ENCODE results near the gene PLEKHH1.

The PLEKHH1 gene

DNA sequence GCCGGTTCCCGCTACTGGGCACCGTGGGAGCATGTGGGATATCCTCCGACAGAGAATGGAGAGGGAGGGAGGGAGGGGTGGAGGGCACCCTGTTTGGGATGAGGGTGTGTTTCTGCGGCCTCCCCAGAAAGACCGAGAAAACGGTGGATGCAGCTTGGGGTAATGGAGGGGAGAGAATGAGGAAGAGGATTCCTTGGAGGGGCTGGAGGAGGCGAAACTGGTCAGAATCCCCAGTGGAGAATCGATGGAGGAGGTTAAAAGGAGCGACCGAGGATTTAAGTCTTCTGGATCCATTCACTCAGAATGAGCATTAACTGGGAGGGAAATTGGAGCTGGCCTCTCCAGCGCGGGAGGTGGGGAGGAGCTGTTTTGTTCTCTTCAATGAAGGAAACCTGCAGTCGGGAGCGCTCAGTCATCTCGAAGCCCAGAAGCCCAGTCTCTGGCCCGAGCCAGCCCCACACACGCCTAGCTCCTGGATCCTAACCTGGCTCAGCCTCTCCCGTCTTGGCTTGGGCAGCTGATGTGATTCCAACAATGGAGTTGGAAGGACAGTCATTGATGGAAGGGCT lies 87.2 kb downstream of the PLEKHH1 start:
- TF ChIP-seq SP7 (tag by site-specific recombination; IDR thresholded peaks at IDR 0.05) (no peak), ZBTB17 (tag by site-specific recombination; IDR thresholded peaks at IDR 0.05) (peak; percentile 58; the same call in 1 of the 2 replicates)
- TF ChIP-seq, protein P1, sequence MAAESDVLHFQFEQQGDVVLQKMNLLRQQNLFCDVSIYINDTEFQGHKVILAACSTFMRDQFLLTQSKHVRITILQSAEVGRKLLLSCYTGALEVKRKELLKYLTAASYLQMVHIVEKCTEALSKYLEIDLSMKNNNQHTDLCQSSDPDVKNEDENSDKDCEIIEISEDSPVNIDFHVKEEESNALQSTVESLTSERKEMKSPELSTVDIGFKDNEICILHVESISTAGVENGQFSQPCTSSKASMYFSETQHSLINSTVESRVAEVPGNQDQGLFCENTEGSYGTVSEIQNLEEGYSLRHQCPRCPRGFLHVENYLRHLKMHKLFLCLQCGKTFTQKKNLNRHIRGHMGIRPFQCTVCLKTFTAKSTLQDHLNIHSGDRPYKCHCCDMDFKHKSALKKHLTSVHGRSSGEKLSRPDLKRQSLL (tag by site-specific recombination; IDR thresholded peaks at IDR 0.05) = peak; percentile 63
- CTCF ChIA-PET = interaction anchor here (0.6 to 3.9 kb wide), 8 partner anchors 16 to 240 kb away, joined by 3 to 47 read pairs (median 4); no protein-coding TSS in a partner anchor
- POLR2A ChIA-PET = interaction anchor here (0.5 to 1.2 kb wide), 8 partner anchors 11 to 85 kb away, joined by 3 to 8 read pairs (median 4); partner anchors contain the start of genes PIGH and RDH11
- Histone ChIP-seq H3K4me3 (ENCODE audit: low read depth, low read length) (peak overlapping the region; percentile 80), H3K9me3 (ENCODE audit: control insufficient read depth, insufficient read depth, low read depth, low read length) (no peaks in the 10 kb centered on the region), H3K36me3 (ENCODE audit: control insufficient read depth in 2 of 2, insufficient read depth in 1 of 2, low read length in 2 of 2) (peaks cover 0 to 8% of the 10 kb centered on the region in 2 experiments; a peak in 1 of 3 replicates), H3K27ac (ENCODE audit: extremely low read depth, low read depth, low read length) (peak overlapping the region; percentile 38; the same call in 1 of the 2 replicates), H3K4me1 (ENCODE audit: control insufficient read depth, insufficient read depth, low read length) (peaks cover 13% of the 10 kb centered on the region)

DNA sequence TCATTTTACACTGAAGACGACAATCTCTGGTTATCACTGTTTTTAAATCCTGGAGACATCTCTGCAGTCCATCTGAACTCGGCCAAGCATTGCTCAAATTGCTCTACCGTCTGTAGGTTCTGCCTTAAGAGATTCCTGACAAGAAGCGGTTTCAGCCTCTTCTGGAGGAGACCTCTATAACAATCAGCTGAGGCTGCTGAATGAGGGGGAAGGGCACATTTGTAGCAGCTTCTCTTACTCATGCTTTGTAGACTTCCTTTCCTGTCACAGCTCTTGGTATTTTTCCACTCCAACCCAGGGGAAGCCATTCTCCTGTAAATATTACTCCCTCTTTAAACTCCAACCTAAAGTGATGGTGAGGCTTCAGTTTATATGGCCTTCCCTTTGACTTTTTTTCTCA lies 89.6 kb downstream of the PLEKHH1 start:
- Histone ChIP-seq H3K9me3 (ENCODE audit: control insufficient read depth, insufficient read depth, low read depth, low read length) (no peaks in the 10 kb centered on the region), H3K36me3 (ENCODE audit: control insufficient read depth in 2 of 2, insufficient read depth in 1 of 2, low read length in 2 of 2) (peaks cover 0 to 8% of the 10 kb centered on the region in 2 experiments; a peak in 1 of 3 replicates), H3K4me3 (ENCODE audit: low read depth, low read length) (no peak overlapping the region), H3K4me1 (ENCODE audit: control insufficient read depth, insufficient read depth, low read length) (peaks cover 13% of the 10 kb centered on the region), H3K27ac (ENCODE audit: extremely low read depth, low read depth, low read length) (no peak overlapping the region)
- ChIA-PET POLR2A (no interaction called here), CTCF (interaction anchor here (0.5 to 1.1 kb wide), 3 partner anchors 23 to 96 kb away, joined by 3 to 5 read pairs (median 4); no protein-coding TSS in a partner anchor)
- TF ChIP-seq TRIM28 (IDR thresholded peaks at IDR 0.05; ENCODE audit: borderline replicate concordance, low read length) (peak; percentile 85; the same call in 1 of the 2 replicates), ZNF600 (tag by site-specific recombination; IDR thresholded peaks at IDR 0.05) (no peak), ZNF658 (tag by site-specific recombination; IDR thresholded peaks at IDR 0.05) (no peak), ZNF341 (tag by site-specific recombination; IDR thresholded peaks at IDR 0.05; ENCODE audit: low read depth) (no peak), ZBTB17 (tag by site-specific recombination; IDR thresholded peaks at IDR 0.05) (peak; percentile 81), OSR2 (tag by site-specific recombination; IDR thresholded peaks at IDR 0.05) (0 out of 2 replicates have a peak, but pooled peaks have one; percentile 17), KLF9 (tag by site-specific recombination; IDR thresholded peaks at IDR 0.05; ENCODE audit: low read depth) (peak; percentile 26; the same call in 1 of the 2 replicates), ZNF324 (tag by site-specific recombination; IDR thresholded peaks at IDR 0.05) (no peak), ZNF394 (tag by site-specific recombination; IDR thresholded peaks at IDR 0.05; ENCODE audit: borderline replicate concordance) (no peak), ZNF169 (tag by site-specific recombination; IDR thresholded peaks at IDR 0.05) (no peak), ZNF654 (tag by site-specific recombination; IDR thresholded peaks at IDR 0.05; ENCODE audit: low read depth) (no peak), ZEB2 (tag by site-specific recombination; IDR thresholded peaks at IDR 0.05) (no peak), ZNF175 (tag by site-specific recombination; IDR thresholded peaks at IDR 0.05) (no peak), EGR2 (tag by site-specific recombination; IDR thresholded peaks at IDR 0.05; ENCODE audit: low read depth) (no peak), ZBTB20 (tag by site-specific recombination; IDR thresholded peaks at IDR 0.05) (no peak), ZNF747 (tag by site-specific recombination; IDR thresholded peaks at IDR 0.05) (no peak), ZNF335 (tag by site-specific recombination; conservative IDR thresholded peaks at IDR 0.05) (0 out of 2 replicates have a peak, but pooled peaks have one; percentile 7)
- TF ChIP-seq, protein P2, sequence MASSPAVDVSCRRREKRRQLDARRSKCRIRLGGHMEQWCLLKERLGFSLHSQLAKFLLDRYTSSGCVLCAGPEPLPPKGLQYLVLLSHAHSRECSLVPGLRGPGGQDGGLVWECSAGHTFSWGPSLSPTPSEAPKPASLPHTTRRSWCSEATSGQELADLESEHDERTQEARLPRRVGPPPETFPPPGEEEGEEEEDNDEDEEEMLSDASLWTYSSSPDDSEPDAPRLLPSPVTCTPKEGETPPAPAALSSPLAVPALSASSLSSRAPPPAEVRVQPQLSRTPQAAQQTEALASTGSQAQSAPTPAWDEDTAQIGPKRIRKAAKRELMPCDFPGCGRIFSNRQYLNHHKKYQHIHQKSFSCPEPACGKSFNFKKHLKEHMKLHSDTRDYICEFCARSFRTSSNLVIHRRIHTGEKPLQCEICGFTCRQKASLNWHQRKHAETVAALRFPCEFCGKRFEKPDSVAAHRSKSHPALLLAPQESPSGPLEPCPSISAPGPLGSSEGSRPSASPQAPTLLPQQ (tag by site-specific recombination; IDR thresholded peaks at IDR 0.05) = 0 out of 2 replicates have a peak, but pooled peaks have one; percentile 17
- TF ChIP-seq, protein P3, sequence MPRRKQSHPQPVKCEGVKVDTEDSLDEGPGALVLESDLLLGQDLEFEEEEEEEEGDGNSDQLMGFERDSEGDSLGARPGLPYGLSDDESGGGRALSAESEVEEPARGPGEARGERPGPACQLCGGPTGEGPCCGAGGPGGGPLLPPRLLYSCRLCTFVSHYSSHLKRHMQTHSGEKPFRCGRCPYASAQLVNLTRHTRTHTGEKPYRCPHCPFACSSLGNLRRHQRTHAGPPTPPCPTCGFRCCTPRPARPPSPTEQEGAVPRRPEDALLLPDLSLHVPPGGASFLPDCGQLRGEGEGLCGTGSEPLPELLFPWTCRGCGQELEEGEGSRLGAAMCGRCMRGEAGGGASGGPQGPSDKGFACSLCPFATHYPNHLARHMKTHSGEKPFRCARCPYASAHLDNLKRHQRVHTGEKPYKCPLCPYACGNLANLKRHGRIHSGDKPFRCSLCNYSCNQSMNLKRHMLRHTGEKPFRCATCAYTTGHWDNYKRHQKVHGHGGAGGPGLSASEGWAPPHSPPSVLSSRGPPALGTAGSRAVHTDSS (tag by site-specific recombination; IDR thresholded peaks at IDR 0.05) = no peak
- TF ChIP-seq, protein P4, sequence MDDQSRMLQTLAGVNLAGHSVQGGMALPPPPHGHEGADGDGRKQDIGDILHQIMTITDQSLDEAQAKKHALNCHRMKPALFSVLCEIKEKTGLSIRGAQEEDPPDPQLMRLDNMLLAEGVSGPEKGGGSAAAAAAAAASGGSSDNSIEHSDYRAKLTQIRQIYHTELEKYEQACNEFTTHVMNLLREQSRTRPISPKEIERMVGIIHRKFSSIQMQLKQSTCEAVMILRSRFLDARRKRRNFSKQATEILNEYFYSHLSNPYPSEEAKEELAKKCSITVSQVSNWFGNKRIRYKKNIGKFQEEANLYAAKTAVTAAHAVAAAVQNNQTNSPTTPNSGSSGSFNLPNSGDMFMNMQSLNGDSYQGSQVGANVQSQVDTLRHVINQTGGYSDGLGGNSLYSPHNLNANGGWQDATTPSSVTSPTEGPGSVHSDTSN (CRISPR knock-in tag; IDR thresholded peaks at IDR 0.05) = no peak
- TF ChIP-seq, protein P5, sequence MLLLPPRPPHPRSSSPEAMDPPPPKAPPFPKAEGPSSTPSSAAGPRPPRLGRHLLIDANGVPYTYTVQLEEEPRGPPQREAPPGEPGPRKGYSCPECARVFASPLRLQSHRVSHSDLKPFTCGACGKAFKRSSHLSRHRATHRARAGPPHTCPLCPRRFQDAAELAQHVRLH (tag by site-specific recombination; IDR thresholded peaks at IDR 0.05) = no peak
- TF ChIP-seq, protein P6, sequence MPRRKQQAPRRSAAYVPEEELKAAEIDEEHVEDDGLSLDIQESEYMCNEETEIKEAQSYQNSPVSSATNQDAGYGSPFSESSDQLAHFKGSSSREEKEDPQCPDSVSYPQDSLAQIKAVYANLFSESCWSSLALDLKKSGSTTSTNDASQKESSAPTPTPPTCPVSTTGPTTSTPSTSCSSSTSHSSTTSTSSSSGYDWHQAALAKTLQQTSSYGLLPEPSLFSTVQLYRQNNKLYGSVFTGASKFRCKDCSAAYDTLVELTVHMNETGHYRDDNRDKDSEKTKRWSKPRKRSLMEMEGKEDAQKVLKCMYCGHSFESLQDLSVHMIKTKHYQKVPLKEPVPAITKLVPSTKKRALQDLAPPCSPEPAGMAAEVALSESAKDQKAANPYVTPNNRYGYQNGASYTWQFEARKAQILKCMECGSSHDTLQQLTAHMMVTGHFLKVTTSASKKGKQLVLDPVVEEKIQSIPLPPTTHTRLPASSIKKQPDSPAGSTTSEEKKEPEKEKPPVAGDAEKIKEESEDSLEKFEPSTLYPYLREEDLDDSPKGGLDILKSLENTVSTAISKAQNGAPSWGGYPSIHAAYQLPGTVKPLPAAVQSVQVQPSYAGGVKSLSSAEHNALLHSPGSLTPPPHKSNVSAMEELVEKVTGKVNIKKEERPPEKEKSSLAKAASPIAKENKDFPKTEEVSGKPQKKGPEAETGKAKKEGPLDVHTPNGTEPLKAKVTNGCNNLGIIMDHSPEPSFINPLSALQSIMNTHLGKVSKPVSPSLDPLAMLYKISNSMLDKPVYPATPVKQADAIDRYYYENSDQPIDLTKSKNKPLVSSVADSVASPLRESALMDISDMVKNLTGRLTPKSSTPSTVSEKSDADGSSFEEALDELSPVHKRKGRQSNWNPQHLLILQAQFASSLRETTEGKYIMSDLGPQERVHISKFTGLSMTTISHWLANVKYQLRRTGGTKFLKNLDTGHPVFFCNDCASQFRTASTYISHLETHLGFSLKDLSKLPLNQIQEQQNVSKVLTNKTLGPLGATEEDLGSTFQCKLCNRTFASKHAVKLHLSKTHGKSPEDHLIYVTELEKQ (tag by site-specific recombination; IDR thresholded peaks at IDR 0.05; ENCODE audit: borderline replicate concordance) = no peak
